GM15510 (cell line): Measurements from ENCODE around the gene KIZ.

Source experiments
- POLR2A ChIP-seq: IDR thresholded peaks from 3 replicates; pipeline ENCODE4 v1.6.1; 2011; ENCODE audit warnings: borderline replicate concordance; ENCODE audit not compliant: insufficient read length; ENCODE audit errors: extremely low read depth

KIZ gene

GRCh38 chr20:21238818-21239536 is 113.1 kb downstream of the KIZ start:
- TF ChIP-seq POLR2A: no peak

DNA sequence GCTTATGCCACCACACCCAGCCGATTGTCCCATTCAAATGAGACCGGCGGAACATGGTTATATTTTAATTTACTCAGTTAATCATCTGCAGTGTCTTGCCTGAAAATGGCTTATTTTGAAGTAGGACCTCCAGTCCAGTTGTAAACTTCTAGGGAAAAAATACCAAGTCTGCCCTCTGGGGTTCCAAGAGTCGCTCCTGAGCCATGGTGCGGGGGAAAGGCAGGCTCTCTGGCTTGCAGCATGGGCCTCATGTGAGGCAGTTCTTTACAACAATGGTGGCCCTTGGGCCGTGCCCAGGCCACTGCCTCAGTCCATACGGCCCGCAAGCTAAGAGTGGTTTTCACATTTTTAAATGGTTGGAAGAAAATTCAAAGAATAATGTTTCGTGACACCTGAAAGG is 114.5 kb downstream of the KIZ start:
- TF ChIP-seq POLR2A: no peak

- TF ChIP-seq POLR2A: no peak
These were observed 115.5 kb downstream of the KIZ start for GRCh38 chr20:21241406-21241805.

GRCh38 chr20:21243811-21244210 is 117.9 kb downstream of the KIZ start:
- no peak for TF ChIP-seq POLR2A

DNA sequence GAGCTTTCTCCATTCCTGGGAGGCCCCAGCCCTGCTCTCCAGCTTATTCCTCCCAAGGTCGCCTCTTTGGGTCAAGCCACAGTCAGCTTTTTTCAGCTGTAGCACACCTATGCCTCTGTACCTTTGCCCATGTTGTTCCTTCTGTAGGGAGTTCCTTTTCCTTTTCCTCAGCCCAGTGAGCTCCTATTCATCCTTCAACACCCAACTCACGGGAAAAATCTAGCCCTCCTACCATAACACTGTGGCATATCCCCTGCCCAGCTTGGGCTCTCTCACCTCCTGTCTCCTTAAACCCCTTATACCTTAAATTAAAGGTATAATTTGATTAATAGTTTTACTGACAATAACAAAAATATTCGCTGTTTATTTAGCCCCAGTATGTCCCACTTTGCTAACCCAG is 118.9 kb downstream of the KIZ start:
- no peak for TF ChIP-seq POLR2A

- TF ChIP-seq POLR2A: no peak
These were observed 120.3 kb downstream of the KIZ start for GRCh38 chr20:21246161-21246560.

GRCh38 chr20:21251278-21251677 is 125.4 kb downstream of the KIZ start:
- no peak for TF ChIP-seq POLR2A

DNA sequence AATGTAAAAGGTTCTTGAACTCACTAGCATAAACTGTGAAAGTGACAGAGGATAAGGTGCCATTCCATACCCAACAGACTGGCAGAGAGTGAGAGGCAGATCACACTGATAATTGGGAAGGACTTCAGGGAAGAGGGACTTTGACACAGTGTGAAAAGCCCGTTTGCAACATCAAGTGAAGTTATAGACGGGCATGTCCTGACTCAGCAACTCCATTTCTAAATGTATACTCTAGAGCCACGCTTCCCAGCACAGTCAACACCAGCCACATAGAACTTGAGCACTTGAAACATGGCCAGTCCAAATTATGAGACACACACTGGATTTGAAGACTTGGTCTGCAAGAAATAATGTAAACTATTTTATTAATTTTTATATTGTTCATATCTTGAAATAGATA is 131.3 kb downstream of the KIZ start:
- TF ChIP-seq POLR2A: no peak

- TF ChIP-seq POLR2A: no peak
These were observed 132.5 kb downstream of the KIZ start for GRCh38 chr20:21258411-21258810.

DNA sequence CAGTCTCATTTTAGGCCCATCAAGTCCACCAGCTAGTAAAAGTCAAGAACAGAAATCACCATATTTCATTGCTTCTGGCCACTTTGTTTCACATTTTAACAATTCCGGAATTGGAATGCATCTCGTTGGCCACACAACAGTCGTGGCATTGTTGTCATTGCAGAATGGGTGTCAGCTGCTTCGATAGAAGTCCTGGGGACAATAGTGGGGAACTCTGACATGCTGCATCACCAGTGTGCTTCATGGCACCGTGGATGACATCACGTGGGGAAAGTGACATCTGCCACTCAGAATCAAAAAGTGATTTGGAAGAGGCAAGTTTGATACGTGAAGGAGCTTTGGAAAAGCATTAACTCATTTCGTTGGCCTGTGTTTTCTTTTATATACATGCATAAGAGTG is 133.5 kb downstream of the KIZ start:
- TF ChIP-seq POLR2A: no peak

DNA sequence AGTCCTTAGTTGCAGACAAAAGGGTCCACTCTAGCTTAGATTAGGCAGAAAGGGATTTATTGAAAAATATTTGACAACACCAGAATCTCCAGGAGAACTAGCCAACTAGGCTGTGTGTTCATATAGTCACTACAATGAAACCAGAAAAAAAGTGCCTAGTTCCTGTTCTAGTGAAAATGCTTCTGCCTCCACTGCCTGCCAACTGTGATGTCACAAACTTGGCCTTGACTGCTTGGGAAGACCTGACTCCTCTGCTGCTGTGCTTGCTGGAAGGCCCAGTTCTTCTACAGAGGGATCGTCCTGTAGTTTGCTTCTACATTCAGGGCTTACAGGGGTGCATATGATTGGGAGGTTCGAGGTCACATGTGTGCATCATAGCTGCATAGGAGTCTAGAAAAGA is 136.9 kb downstream of the KIZ start:
- TF ChIP-seq POLR2A: no peak

- TF ChIP-seq POLR2A: no peak
These were observed 139.6 kb downstream of the KIZ start for GRCh38 chr20:21265261-21266190.

- TF ChIP-seq POLR2A: no peak
These were observed 140.3 kb downstream of the KIZ start for GRCh38 chr20:21266191-21266536.

DNA sequence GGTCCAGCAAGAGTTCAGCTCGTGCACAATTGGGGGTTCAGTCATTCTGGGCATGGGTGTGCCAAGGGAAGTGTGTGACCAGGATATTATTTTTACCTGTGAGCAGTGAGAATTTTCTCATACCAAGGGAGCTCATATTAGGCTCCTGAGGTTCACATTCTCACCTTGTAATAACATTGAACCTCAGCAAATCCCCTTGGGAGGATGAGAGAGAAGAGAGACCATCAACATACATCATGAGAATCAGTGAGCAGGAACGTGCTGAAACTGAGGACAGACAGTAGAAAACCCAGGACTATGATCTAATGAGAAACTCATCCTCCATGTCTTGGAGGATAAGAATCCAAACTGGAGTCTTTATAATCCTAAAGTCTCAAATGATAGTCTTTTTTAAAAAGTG is 143.9 kb downstream of the KIZ start:
- no peak for TF ChIP-seq POLR2A

GRCh38 chr20:21270806-21271205 is 144.9 kb downstream of the KIZ start:
- no peak for TF ChIP-seq POLR2A

GRCh38 chr20:21272279-21272678 is 146.4 kb downstream of the KIZ start:
- no peak for TF ChIP-seq POLR2A
